K562 (cell line): ENCODE results near the gene ZNF665. TPM values are rescaled to one million over a fixed set of nuclear protein-coding genes. Genes with fewer than 3 reads are reported as not detected.
A peak's percentile ranks its signal among the peaks of the same experiment; 100 is the strongest.

Experiments used
- ATAC-seq: fragments of 200-7000 bp; cut with Tn5 transposase; 3 replicates; pipeline ENCODE4 v1.9.1; 2020; ENCODE audit warnings: moderate library complexity
- BruUV-seq: library from RNA; stranded (reverse); fragments of 400-500 nt; replicated peaks from 2 replicates; lab custom pipeline; 2021; lab: Mats Ljungman, UMichigan
- CTCF ChIA-PET: fragments of 300-600 bp; formaldehyde crosslinking; extraction: SDS; loops from one replicate; lab custom pipeline; 2021; ENCODE audit warnings: low intra/inter-chr PET ratio; lab: Yijun Ruan, JAX
- POLR2A ChIA-PET: fragments of 300-600, 350-650 bp; sonication (Branson Sonifier 250); formaldehyde crosslinking; extraction: SDS; loops from one replicate; lab custom pipeline; 2021; ENCODE audit warnings: antibody characterized with exemption, inconsistent platforms; lab: Yijun Ruan, JAX
- DNase-seq, 4 experiments: peaks; one replicate each; pipeline versions ENCODE4 v3.0.0 to v3.0.0-alpha.2; 2011 to 2018; ENCODE audit warnings: low spot score in 3 of 4, mixed read lengths in 3 of 4; ENCODE audit errors: extremely low read depth in 1 of 4
- FAIRE-seq: peaks from 2 replicates; lab custom pipeline; 2011; peaks lifted over from hg19 to GRCh38; lab: Jason Lieb, UNC
- H2AFZ ChIP-seq: 2 replicates; pipeline ENCODE4 v1.6.0; 2011; ENCODE audit warnings: low read depth, low read length, control low read depth, inconsistent platforms
- H3K27ac ChIP-seq: fragments of 200-600 bp; 3 replicates; pipeline ENCODE4 v1.8.0; 2011; ENCODE audit warnings: low read depth, mild to moderate bottlenecking, control low read depth, inconsistent platforms, low read length, moderate library complexity, mixed read lengths; ENCODE audit errors: extremely low read depth
- H3K27me3 ChIP-seq, 2 experiments: fragments of 300-600 bp in 1 of 2; 2 replicates in 1 of 2; 3 replicates in 1 of 2; pipeline versions ENCODE4 v1.6.0 to v1.8.0; 2011; ENCODE audit warnings: inconsistent platforms in 2 of 2, low read length in 2 of 2, mild to moderate bottlenecking in 1 of 2, mixed read lengths in 1 of 2, moderate library complexity in 1 of 2; ENCODE audit not compliant: control insufficient read depth in 2 of 2, insufficient read depth in 2 of 2
- H3K36me3 ChIP-seq: fragments of 300-600 bp; 3 replicates; pipeline ENCODE4 v1.8.0; 2011; ENCODE audit warnings: mild to moderate bottlenecking, low read length, inconsistent platforms; ENCODE audit not compliant: control insufficient read depth, insufficient read depth
- H3K4me1 ChIP-seq, 2 experiments: fragments of 200-600 bp in 1 of 2; replicated peaks in 1 of 2; 2 replicates in 1 of 2; 3 replicates in 1 of 2; pipeline versions ENCODE4 v1.5.1 to v1.8.0; 2011; ENCODE audit warnings: inconsistent platforms in 2 of 2, low read length in 2 of 2, mild to moderate bottlenecking in 1 of 2, mixed read lengths in 1 of 2, moderate library complexity in 1 of 2; ENCODE audit not compliant: control insufficient read depth in 2 of 2, insufficient read depth in 2 of 2
- H3K4me2 ChIP-seq: 2 replicates; pipeline ENCODE4 v1.6.1; 2011; ENCODE audit warnings: low read length, control low read depth, inconsistent platforms, mixed read lengths; ENCODE audit not compliant: insufficient read depth
- H3K4me3 ChIP-seq: fragments of 200-600 bp; sonication (generic), shearing (Covaris generic); 2 replicates; pipeline ENCODE4 v1.5.1; 2016; ENCODE audit warnings: control low read depth, inconsistent platforms
- H3K79me2 ChIP-seq: fragments of 200-600 bp; 3 replicates; pipeline ENCODE4 v1.8.0; 2011; ENCODE audit warnings: low read length, inconsistent platforms; ENCODE audit not compliant: control insufficient read depth, insufficient read depth
- H3K9ac ChIP-seq, 2 experiments: 2 replicates each; pipeline versions ENCODE4 v1.6.0 to v1.6.1; 2011; ENCODE audit warnings: low read depth in 2 of 2, low read length in 2 of 2, control low read depth in 1 of 2, inconsistent platforms in 1 of 2, mild to moderate bottlenecking in 1 of 2, mixed read lengths in 1 of 2; ENCODE audit not compliant: insufficient read depth in 1 of 2
- H3K9me1 ChIP-seq: one replicate; pipeline ENCODE4 v1.6.0; 2011; ENCODE audit warnings: inconsistent platforms, mild to moderate bottlenecking, low read length, moderate library complexity; ENCODE audit not compliant: control insufficient read depth, insufficient read depth
- H3K9me3 ChIP-seq: replicated peaks from 2 replicates; pipeline ENCODE4 v1.5.1; 2011; ENCODE audit warnings: low read depth, low read length, inconsistent platforms; ENCODE audit not compliant: control insufficient read depth, insufficient read depth
- H4K20me1 ChIP-seq: replicated peaks from 2 replicates; pipeline ENCODE4 v1.6.1; 2011; ENCODE audit warnings: low read length, inconsistent platforms, mixed read lengths; ENCODE audit not compliant: control insufficient read depth, insufficient read depth
- EHMT2 ChIP-seq: fragments of 450-650 bp; IDR thresholded peaks from 2 replicates; pipeline ENCODE4 v1.6.1; 2018; ENCODE audit warnings: antibody characterized with exemption
- MIER1 ChIP-seq: fragments of 450-650 bp; IDR thresholded peaks from 2 replicates; pipeline ENCODE4 v1.6.1; 2016; ENCODE audit warnings: antibody characterized with exemption, mild to moderate bottlenecking, low read depth
- REST ChIP-seq, 2 experiments: fragments of 450-650 bp; formaldehyde crosslinking in 1 of 2; IDR thresholded peaks; 2 replicates each; pipeline versions ENCODE4 v1.4.0 to v1.6.1; 2014 to 2020; ENCODE audit warnings: mild to moderate bottlenecking in 2 of 2, borderline replicate concordance in 1 of 2, low read depth in 1 of 2
- SMARCB1 ChIP-seq: IDR thresholded peaks from 2 replicates; pipeline ENCODE4 v1.6.1; 2011; ENCODE audit warnings: improper control_type of control experiment, low read depth; ENCODE audit not compliant: insufficient read length
- WGBS: fragments of 100-300 bp; shearing (Covaris generic); methylation state at CpG from one replicate; pipeline ENCODE4 v1.1.6; 2016; ENCODE audit warnings: low coverage, mixed read lengths; ENCODE audit not compliant: insufficient coverage; ENCODE audit errors: missing lambda C conversion rate; 5-methylcytosine and 5-hydroxymethylcytosine counted together
- in situ Hi-C: fragments of 300-500 bp; cut with MboI; formaldehyde crosslinking; loops from 4 replicates; pipeline ENCODE4 v1.15.0; 2018; ENCODE audit warnings: inconsistent platforms, mixed read lengths
- intact Hi-C: fragments of 100-400 bp; cut with micrococcal nuclease; formaldehyde crosslinking; loops from 2 replicates; pipeline ENCODE4 v1.14.2; 2022
- polyA plus RNA-seq, 8 experiments: library from polyadenylated mRNA; depleted of rRNA in 4 of 8; stranded (reverse) in 5 of 8; unstranded in 3 of 8; fragments of >200 nt; fragmentation: Nextera tagmentation in 2 of 8; fragmentation: Illumina TruSeq in 1 of 8; extraction: Ambion mirVana in 2 of 8; extraction: Trizol in 1 of 8; gene quantifications; 2 replicates each; pipeline versions ENCODE4 v1.2.1 to v1.2.3, GENCODE V29; 2011 to 2014; ENCODE audit warnings: inconsistent platforms in 1 of 8, missing spikeins in 1 of 8
- total RNA-seq, 7 experiments: library from RNA; depleted of rRNA in 6 of 7; stranded (reverse); fragments of >200 nt in 6 of 7; fragmentation: Illumina TruSeq in 2 of 7; extraction: Trizol in 2 of 7; gene quantifications; 2 replicates each; pipeline versions ENCODE4 v1.2.1 to v1.2.3, GENCODE V29; 2011 to 2021; ENCODE audit warnings: low replicate concordance in 1 of 7

Gene ZNF665
- total and polyA plus RNA-seq, 9 of the 15 experiments (the other 6 are each of a cell fraction or from before 2014, with no cell fraction given), result 1.9 to 7.6 (median 2.8) TPM

DNA sequence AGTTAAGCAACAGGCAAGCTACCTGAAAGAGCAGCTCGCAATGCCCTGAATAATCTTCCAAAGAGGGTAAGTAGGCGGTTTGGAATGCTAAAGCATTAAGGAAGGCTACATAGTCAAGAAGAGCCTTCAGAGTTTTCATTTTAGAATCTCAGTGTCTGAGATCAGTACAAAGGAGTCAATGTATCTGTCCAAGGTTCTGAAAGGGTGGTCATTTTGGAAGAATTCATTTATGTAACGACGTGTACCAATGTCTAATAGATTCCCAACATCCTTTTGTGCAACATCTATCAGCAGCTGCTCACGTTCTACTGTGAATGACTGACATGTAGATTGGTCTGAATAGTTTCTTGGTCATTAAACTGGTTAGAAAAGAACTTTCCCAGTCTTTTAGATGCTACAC is 15.2 kb downstream of the ZNF665 start:
- no peaks in the 10 kb centered on the region for H3K79me2 ChIP-seq
- no peak for ATAC-seq
- H3K36me3 ChIP-seq, result peaks cover 3% of the 10 kb centered on the region; the same call in 1 of the 3 replicates
- H3K9ac ChIP-seq, result no peak overlapping the region
- H3K27me3 ChIP-seq, result no peaks in the 10 kb centered on the region
- H3K4me2 ChIP-seq, result no peak overlapping the region
- H3K4me1 ChIP-seq, result no peaks in the 10 kb centered on the region
- no peaks in the 10 kb centered on the region; the same call in 1 of the 2 replicates for H3K9me3 ChIP-seq
- DNase-seq, result no peak
- no TSS peak for BruUV-seq
- 6% methylated on average over 5 of the region's 5 CpGs for WGBS
- no peaks in the 10 kb centered on the region for H3K9me1 ChIP-seq
- H2AFZ ChIP-seq, result no peak overlapping the region
- no peak overlapping the region for H3K4me3 ChIP-seq
- TF ChIP-seq EHMT2 (peak; percentile 90), SMARCB1 (no peak), MIER1 (peak; percentile 81; the same call in 1 of the 2 replicates), REST (IDR thresholded peaks at IDR 0.05; ENCODE audit: borderline replicate concordance) (peak; percentile 93), REST (CRISPR knock-in tag; IDR thresholded peaks at IDR 0.05; ENCODE audit: low read depth) (peak; percentile 72; the same call in 1 of the 2 replicates)
- in situ Hi-C loops (no loop called here), intact Hi-C loops (no loop called here)
- FAIRE-seq, result no peak
- H3K27ac ChIP-seq, result no peak overlapping the region
- ChIA-PET POLR2A (no interaction called here), CTCF (no interaction called here)
- H4K20me1 ChIP-seq, result no peaks in the 10 kb centered on the region
